Epithelial cell of proximal tubule (primary cell): Measurements from ENCODE around the gene C12orf60. TPM values are rescaled to one million over a fixed set of nuclear protein-coding genes. Genes with fewer than 3 reads are reported as not detected.
A peak's percentile ranks its signal among the peaks of the same experiment; 100 is the strongest.

ENCODE experiments used
- DNase-seq: peaks from one replicate; pipeline ENCODE4 v3.0.0-alpha.2; 2011; ENCODE audit warnings: low read depth
- H3K4me3 ChIP-seq: 2 replicates; pipeline ENCODE4 v1.5.1; 2011; ENCODE audit warnings: low read depth, mild to moderate bottlenecking, low read length
- total RNA-seq: library from RNA; depleted of rRNA; stranded (reverse); fragments of >200 nt; gene quantifications from 2 replicates; pipeline ENCODE4 v1.2.3, GENCODE V29; 2015
- TF ChIP-seq, protein P1 (sequence below): conservative IDR thresholded peaks from 2 replicates; pipeline ENCODE4 v1.5.1; 2012; ENCODE audit warnings: low read depth, mild to moderate bottlenecking, low read length

C12orf60 gene
- total RNA-seq, 1 donor from 2014 or later: 1.2 TPM

- TF ChIP-seq, protein P1, sequence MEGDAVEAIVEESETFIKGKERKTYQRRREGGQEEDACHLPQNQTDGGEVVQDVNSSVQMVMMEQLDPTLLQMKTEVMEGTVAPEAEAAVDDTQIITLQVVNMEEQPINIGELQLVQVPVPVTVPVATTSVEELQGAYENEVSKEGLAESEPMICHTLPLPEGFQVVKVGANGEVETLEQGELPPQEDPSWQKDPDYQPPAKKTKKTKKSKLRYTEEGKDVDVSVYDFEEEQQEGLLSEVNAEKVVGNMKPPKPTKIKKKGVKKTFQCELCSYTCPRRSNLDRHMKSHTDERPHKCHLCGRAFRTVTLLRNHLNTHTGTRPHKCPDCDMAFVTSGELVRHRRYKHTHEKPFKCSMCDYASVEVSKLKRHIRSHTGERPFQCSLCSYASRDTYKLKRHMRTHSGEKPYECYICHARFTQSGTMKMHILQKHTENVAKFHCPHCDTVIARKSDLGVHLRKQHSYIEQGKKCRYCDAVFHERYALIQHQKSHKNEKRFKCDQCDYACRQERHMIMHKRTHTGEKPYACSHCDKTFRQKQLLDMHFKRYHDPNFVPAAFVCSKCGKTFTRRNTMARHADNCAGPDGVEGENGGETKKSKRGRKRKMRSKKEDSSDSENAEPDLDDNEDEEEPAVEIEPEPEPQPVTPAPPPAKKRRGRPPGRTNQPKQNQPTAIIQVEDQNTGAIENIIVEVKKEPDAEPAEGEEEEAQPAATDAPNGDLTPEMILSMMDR: no peak
- no peak for DNase-seq
- H3K4me3 ChIP-seq: no peak overlapping the region
Measured at GRCh38 chr12:14834509-14834908, 31.0 kb downstream of the C12orf60 start.

- DNase-seq: peak; percentile 88
- no peak overlapping the region for H3K4me3 ChIP-seq
- TF ChIP-seq, protein P1: no peak
Measured at GRCh38 chr12:14836336-14837210, 33.1 kb downstream of the C12orf60 start.

GRCh38 chr12:14839262-14839661 lies 35.8 kb downstream of the C12orf60 start:
- H3K4me3 ChIP-seq: no peak overlapping the region
- DNase-seq: no peak
- TF ChIP-seq, protein P1: no peak

DNA sequence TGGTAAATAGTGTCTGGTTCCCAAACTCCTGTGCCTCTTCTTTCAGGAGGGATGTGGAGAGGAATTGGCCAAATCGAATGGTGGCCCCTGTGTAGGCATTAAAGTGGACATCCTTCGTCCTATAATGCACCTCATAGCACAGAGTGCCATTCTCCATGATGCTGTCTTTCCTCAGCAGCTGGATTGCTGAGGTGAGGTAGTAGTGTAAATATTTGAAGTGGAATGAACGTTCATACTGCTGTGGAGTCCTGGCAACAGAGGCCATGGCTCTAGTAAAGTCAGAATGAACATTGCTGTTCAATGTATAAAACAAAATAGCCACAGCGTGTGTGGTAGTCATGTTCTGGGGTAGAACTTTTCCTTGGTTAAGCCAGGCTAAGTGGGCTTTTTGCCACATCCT lies 37.1 kb downstream of the C12orf60 start:
- no peak for DNase-seq
- TF ChIP-seq, protein P1: no peak
- no peak overlapping the region for H3K4me3 ChIP-seq

DNA sequence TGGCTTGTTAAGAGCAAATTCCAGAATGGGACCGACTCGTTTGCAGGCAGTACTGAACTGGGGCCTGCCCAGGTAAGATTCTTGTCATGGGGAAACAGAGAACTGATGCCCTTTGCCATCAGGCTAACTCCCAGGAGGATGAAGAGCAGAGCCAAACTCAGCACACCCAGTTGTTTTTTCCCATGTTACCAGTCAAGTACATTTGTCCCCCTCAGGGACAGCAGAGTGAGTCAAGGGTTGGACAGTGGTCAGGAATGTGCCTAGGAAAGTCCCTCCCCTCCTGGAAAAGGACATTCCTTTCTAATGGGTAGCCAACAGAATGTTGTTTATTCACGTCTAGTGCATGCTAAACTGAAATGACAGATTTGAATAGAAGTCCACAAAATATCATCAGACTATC lies 38.3 kb downstream of the C12orf60 start:
- TF ChIP-seq, protein P1: no peak
- DNase-seq: peak; percentile 77
- no peak overlapping the region for H3K4me3 ChIP-seq

GRCh38 chr12:14842315-14842714 lies 38.8 kb downstream of the C12orf60 start:
- TF ChIP-seq, protein P1: no peak
- DNase-seq: no peak
- H3K4me3 ChIP-seq: no peak overlapping the region

- TF ChIP-seq, protein P1: no peak
- no peak within 1 kb of the TSS for H3K4me3 ChIP-seq
- DNase-seq: no peak
Measured at GRCh38 chr12:14843425-14843887, 40.0 kb downstream of the C12orf60 start, which contains the start of gene ART4. ART4 (minus strand) TSS chr12:14843526; CDS start chr12:14843113, 413 bp downstream.
